H1 (cell line): ENCODE measurements around the gene RAB36.

ENCODE experiments used
- CREB1 ChIP-seq: IDR thresholded peaks from 2 replicates; pipeline ENCODE4 v1.6.1; 2012; ENCODE audit warnings: inconsistent platforms
- POLR2A ChIP-seq, 2 experiments: IDR thresholded peaks; 1 replicate in 1 of 2; 2 replicates in 1 of 2; pipeline ENCODE4 v1.6.1; 2011; ENCODE audit warnings: low read depth in 2 of 2, low read length in 2 of 2, mild to moderate bottlenecking in 2 of 2; ENCODE audit errors: control extremely low read depth in 1 of 2
- RFX5 ChIP-seq: IDR thresholded peaks from 2 replicates; pipeline ENCODE4 v1.6.1; 2011; ENCODE audit warnings: low read depth, low read length, improper control_type of control experiment, borderline replicate concordance
- SIX5 ChIP-seq: IDR thresholded peaks from 2 replicates; pipeline ENCODE4 v1.6.1; 2011; ENCODE audit warnings: mild to moderate bottlenecking, low read depth, low read length

- TF ChIP-seq CREB1 (no peak), SIX5 (no peak), RFX5 (no peak), POLR2A (IDR thresholded peaks at IDR 0.05; ENCODE audit: control extremely low read depth in 1 of 2, low read depth in 2 of 2, low read length in 2 of 2) (no peak)
Observed at GRCh38 chr22:23137468-23137867, 7.8 kb upstream of the RAB36 start.
